Parathyroid adenoma (tissue), 2 donors: ENCODE measurements around the gene CEP72.
"Not testable (repeated sequence)": the region's sequence is repeated elsewhere in the genome, so short reads cannot be mapped to it uniquely, and the experiment has no call there.

Experiments used
- H2AFZ ChIP-seq: fragments of 300-600 bp; sonication (generic); one replicate; pipeline ENCODE4 v1.7.0; 2017; ENCODE audit warnings: antibody characterized with exemption, mild to moderate bottlenecking
- H3K27ac ChIP-seq: fragments of 300-600 bp; sonication (generic); one replicate; pipeline ENCODE4 v1.7.0; 2017
- H3K27me3 ChIP-seq: fragments of 300-600 bp; sonication (generic); one replicate; pipeline ENCODE4 v1.7.0; 2017; ENCODE audit warnings: low read length; ENCODE audit not compliant: control insufficient read depth, insufficient read depth
- H3K36me3 ChIP-seq: fragments of 300-600 bp; sonication (generic); one replicate; pipeline ENCODE4 v1.7.0; 2017; ENCODE audit warnings: low read length; ENCODE audit not compliant: control insufficient read depth, insufficient read depth
- H3K4me1 ChIP-seq: fragments of 300-600 bp; sonication (generic); one replicate; pipeline ENCODE4 v1.7.0; 2017; ENCODE audit warnings: control low read depth
- H3K4me2 ChIP-seq: fragments of 300-600 bp; sonication (generic); one replicate; pipeline ENCODE4 v1.7.0; 2017; ENCODE audit warnings: low read length
- H3K4me3 ChIP-seq: fragments of 300-600 bp; sonication (generic); one replicate; pipeline ENCODE4 v1.7.0; 2017; ENCODE audit warnings: low read depth, low read length
- H3K79me2 ChIP-seq: fragments of 300-600 bp; sonication (generic); one replicate; pipeline ENCODE4 v1.7.0; 2017; ENCODE audit warnings: control low read depth
- H3K9ac ChIP-seq: fragments of 300-600 bp; sonication (generic); one replicate; pipeline ENCODE4 v1.7.0; 2017; ENCODE audit warnings: mild to moderate bottlenecking
- H3K9me3 ChIP-seq: fragments of 300-600 bp; sonication (generic); one replicate; pipeline ENCODE4 v1.7.0; 2017; ENCODE audit warnings: low read length; ENCODE audit not compliant: control insufficient read depth
- TF ChIP-seq, protein P1 (sequence below): fragments of 300-600 bp; sonication (generic); IDR thresholded peaks from one replicate; pipeline ENCODE4 v1.7.0; 2017; ENCODE audit warnings: antibody characterized with exemption, mild to moderate bottlenecking
- donor health status: primary hyperparathyroidism.

Gene CEP72

DNA sequence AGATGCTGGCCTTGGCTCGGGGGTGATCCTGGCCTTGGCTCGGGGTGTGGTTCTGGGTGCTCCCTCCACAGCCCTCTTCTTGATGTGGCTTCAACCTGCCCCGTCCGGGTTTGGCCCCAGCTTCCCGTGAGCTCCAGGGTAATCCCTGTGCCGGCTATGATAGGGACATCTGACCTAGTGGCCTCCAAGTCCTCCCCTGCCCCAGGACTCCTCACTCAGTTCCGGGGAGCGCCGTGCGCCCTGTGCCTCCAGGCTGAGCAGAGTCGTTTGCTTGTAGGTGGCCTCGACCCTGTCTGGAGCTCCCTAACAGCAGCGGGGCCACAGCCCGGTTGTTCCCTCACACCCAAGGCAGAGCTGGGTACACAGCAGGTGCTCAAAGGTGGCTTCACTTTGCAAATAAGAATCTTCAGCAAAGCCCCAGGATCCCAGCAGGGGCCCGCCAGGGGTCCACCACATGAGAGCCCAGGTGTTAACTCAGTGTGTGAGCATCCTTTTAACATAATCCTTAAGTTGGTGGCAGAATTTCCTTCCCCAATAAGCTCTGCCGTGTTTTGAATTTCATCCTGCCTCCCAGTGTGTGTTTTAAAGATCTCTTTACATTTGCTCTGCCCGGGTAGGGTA, 32.3 kb upstream of the CEP72 start:
- no peak overlapping the region for H3K27ac ChIP-seq
- no peaks in the 10 kb centered on the region for H3K79me2 ChIP-seq
- H3K9me3 ChIP-seq: peaks cover 5% of the 10 kb centered on the region
- no peak overlapping the region for H3K9ac ChIP-seq
- no peaks in the 10 kb centered on the region for H3K4me1 ChIP-seq
- TF ChIP-seq, protein P1, sequence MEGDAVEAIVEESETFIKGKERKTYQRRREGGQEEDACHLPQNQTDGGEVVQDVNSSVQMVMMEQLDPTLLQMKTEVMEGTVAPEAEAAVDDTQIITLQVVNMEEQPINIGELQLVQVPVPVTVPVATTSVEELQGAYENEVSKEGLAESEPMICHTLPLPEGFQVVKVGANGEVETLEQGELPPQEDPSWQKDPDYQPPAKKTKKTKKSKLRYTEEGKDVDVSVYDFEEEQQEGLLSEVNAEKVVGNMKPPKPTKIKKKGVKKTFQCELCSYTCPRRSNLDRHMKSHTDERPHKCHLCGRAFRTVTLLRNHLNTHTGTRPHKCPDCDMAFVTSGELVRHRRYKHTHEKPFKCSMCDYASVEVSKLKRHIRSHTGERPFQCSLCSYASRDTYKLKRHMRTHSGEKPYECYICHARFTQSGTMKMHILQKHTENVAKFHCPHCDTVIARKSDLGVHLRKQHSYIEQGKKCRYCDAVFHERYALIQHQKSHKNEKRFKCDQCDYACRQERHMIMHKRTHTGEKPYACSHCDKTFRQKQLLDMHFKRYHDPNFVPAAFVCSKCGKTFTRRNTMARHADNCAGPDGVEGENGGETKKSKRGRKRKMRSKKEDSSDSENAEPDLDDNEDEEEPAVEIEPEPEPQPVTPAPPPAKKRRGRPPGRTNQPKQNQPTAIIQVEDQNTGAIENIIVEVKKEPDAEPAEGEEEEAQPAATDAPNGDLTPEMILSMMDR: no peak
- no peak overlapping the region for H3K4me3 ChIP-seq
- H2AFZ ChIP-seq: no peak overlapping the region
- no peaks in the 10 kb centered on the region for H3K36me3 ChIP-seq
- H3K4me2 ChIP-seq: no peak overlapping the region
- no peaks in the 10 kb centered on the region for H3K27me3 ChIP-seq

DNA sequence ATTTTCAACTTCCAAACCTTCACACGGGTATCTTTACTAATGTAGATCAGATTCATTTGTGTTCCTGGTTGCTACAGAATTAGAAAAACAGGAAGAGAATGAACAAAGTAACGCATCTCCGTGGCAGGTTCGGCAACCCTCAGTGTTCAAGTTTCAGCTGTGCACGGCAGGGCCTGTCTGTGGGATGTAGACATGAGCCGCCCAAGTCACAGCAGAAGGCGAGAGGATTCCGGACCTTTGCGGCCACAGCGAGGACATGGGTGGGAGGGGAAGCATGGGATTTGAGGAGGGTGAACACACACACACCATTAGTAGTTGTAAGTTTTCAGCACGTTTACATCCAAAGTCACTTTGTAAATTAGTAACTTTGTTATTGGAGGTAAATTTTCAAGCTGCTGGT, 31.7 kb upstream of the CEP72 start:
- Histone ChIP-seq H3K36me3 (no peaks in the 10 kb centered on the region), H3K4me1 (no peaks in the 10 kb centered on the region), H3K27me3 (no peaks in the 10 kb centered on the region), H3K4me2 (no peak overlapping the region), H3K79me2 (no peaks in the 10 kb centered on the region), H3K9me3 (peaks cover 5% of the 10 kb centered on the region), H3K9ac (no peak overlapping the region), H2AFZ (no peak overlapping the region), H3K4me3 (no peak overlapping the region), H3K27ac (no peak overlapping the region)
- TF ChIP-seq, protein P1: no peak

DNA sequence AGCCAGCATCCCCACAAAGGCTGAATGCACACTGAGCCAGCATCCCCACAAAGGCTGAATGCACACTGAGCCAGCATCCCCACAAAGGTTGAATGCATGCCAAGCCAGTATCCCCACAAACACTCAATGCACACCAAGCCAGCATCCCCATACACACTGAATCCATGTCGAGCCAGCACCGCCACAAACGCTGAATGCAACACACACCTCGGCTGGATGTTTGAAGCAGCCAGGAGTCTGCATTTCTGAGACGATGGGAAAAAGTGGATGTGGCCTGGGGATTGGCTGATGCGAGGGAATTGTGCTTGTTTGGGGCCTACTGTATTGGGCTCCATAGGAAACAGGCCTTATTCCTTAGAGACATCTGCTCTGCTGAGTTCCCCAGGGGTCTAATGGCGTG, 30.9 kb upstream of the CEP72 start:
- H3K79me2 ChIP-seq: no peaks in the 10 kb centered on the region
- TF ChIP-seq, protein P1: no peak
- no peak overlapping the region for H3K4me2 ChIP-seq
- no peak overlapping the region for H2AFZ ChIP-seq
- no peak overlapping the region for H3K9ac ChIP-seq
- no peak overlapping the region for H3K27ac ChIP-seq
- no peaks in the 10 kb centered on the region for H3K4me1 ChIP-seq
- H3K36me3 ChIP-seq: no peaks in the 10 kb centered on the region
- peaks cover 5% of the 10 kb centered on the region for H3K9me3 ChIP-seq
- no peaks in the 10 kb centered on the region for H3K27me3 ChIP-seq
- H3K4me3 ChIP-seq: no peak overlapping the region

GRCh38 chr5:581941-582340, 30.2 kb upstream of the CEP72 start:
- H3K4me1 ChIP-seq: no peaks in the 10 kb centered on the region
- TF ChIP-seq, protein P1: no peak
- no peaks in the 10 kb centered on the region for H3K36me3 ChIP-seq
- no peaks in the 10 kb centered on the region for H3K79me2 ChIP-seq
- H3K9me3 ChIP-seq: peaks cover 2% of the 10 kb centered on the region
- no peak overlapping the region for H3K4me3 ChIP-seq
- H2AFZ ChIP-seq: no peak overlapping the region
- H3K27ac ChIP-seq: no peak overlapping the region
- H3K27me3 ChIP-seq: no peaks in the 10 kb centered on the region
- no peak overlapping the region for H3K9ac ChIP-seq
- no peak overlapping the region for H3K4me2 ChIP-seq

- not testable (repeated sequence) for H3K79me2 ChIP-seq, H3K9me3 ChIP-seq, H3K36me3 ChIP-seq, H3K4me1 ChIP-seq, H2AFZ ChIP-seq, H3K27ac ChIP-seq, H3K27me3 ChIP-seq, H3K9ac ChIP-seq, H3K4me2 ChIP-seq, H3K4me3 ChIP-seq
These were observed 29.7 kb upstream of the CEP72 start for GRCh38 chr5:582445-582844.
